HFFc6 (cell line): ENCODE results near the gene SLC17A5. TPM values are rescaled to one million over a fixed set of nuclear protein-coding genes. Genes with fewer than 3 reads are reported as not detected.
A peak's percentile ranks its signal among the peaks of the same experiment; 100 is the strongest.

ENCODE experiments used
- DNase-seq: peaks from one replicate; pipeline ENCODE4 v3.0.0-alpha.2; 2018
- H3K27ac Mint-ChIP-seq: 2 replicates; pipeline ENCODE4 v1.8.0; 2020; ENCODE audit warnings: mild to moderate bottlenecking, mixed read lengths
- H3K27me3 Mint-ChIP-seq: 2 replicates; pipeline ENCODE4 v1.8.0; 2021; ENCODE audit warnings: mild to moderate bottlenecking, moderate library complexity, mixed read lengths; ENCODE audit not compliant: insufficient read depth
- H3K36me3 Mint-ChIP-seq: 2 replicates; pipeline ENCODE4 v1.8.0; 2021; ENCODE audit warnings: low read depth, mixed read lengths
- H3K4me1 Mint-ChIP-seq: 2 replicates; pipeline ENCODE4 v1.8.0; 2020; ENCODE audit warnings: low read depth, mixed read lengths
- H3K4me3 Mint-ChIP-seq: 2 replicates; pipeline ENCODE4 v1.8.0; 2020; ENCODE audit warnings: mild to moderate bottlenecking, moderate library complexity, mixed read lengths
- H3K9me3 Mint-ChIP-seq: 2 replicates; pipeline ENCODE4 v1.8.0; 2020; ENCODE audit warnings: mild to moderate bottlenecking, mixed read lengths
- CTCF ChIP-seq: fragments of 200-600 bp; sonication (generic); IDR thresholded peaks from 2 replicates; pipeline ENCODE4 v1.5.0; 2021; ENCODE audit warnings: antibody characterized with exemption, mild to moderate bottlenecking
- total RNA-seq, 6 experiments: library from RNA; stranded (reverse); fragmentation: NEBNext Ultra II Directional; extraction: Animal tissue kit (Norgen Biotek cat#: 25700); gene quantifications; 2 replicates in 1 of 6; 3 replicates in 5 of 6; pipeline ENCODE4 v1.2.3, GENCODE V29; 2021

The SLC17A5 gene
- total RNA-seq, 6 experiments from 2014 or later, result 20.4 to 29.9 (median 26.8) TPM

GRCh38 chr6:73696966-73697655 lies 43.3 kb upstream of the SLC17A5 start:
- peak overlapping the region; percentile 95 for H3K4me3 Mint-ChIP-seq
- peak overlapping the region; percentile 96 for H3K27ac Mint-ChIP-seq
- H3K9me3 Mint-ChIP-seq, result no peaks in the 10 kb centered on the region
- H3K27me3 Mint-ChIP-seq, result no peaks in the 10 kb centered on the region; the same call in none of the 2 replicates
- DNase-seq, result no peak
- peaks cover 40% of the 10 kb centered on the region for H3K36me3 Mint-ChIP-seq
- H3K4me1 Mint-ChIP-seq, result peaks cover 57% of the 10 kb centered on the region
- TF ChIP-seq CTCF, result no peak

- Mint-ChIP-seq H3K4me1 (peaks cover 69% of the 10 kb centered on the region), H3K36me3 (peaks cover 33% of the 10 kb centered on the region; the same call in 1 of the 2 replicates), H3K27me3 (no peaks in the 10 kb centered on the region; the same call in none of the 2 replicates), H3K9me3 (no peaks in the 10 kb centered on the region), H3K4me3 (peak within 1 kb of the TSS; percentile 95), H3K27ac (peak within 1 kb of the TSS; percentile 96)
- no peak for TF ChIP-seq CTCF
- DNase-seq, result peak; percentile 78
These were observed 42.0 kb upstream of the SLC17A5 start, which contains the start of gene CD109 for GRCh38 chr6:73695619-73696421. Gene CD109, plus strand, starts transcription at chr6:73696203. Its CDS starts 13 bp downstream, at chr6:73696216.

DNA sequence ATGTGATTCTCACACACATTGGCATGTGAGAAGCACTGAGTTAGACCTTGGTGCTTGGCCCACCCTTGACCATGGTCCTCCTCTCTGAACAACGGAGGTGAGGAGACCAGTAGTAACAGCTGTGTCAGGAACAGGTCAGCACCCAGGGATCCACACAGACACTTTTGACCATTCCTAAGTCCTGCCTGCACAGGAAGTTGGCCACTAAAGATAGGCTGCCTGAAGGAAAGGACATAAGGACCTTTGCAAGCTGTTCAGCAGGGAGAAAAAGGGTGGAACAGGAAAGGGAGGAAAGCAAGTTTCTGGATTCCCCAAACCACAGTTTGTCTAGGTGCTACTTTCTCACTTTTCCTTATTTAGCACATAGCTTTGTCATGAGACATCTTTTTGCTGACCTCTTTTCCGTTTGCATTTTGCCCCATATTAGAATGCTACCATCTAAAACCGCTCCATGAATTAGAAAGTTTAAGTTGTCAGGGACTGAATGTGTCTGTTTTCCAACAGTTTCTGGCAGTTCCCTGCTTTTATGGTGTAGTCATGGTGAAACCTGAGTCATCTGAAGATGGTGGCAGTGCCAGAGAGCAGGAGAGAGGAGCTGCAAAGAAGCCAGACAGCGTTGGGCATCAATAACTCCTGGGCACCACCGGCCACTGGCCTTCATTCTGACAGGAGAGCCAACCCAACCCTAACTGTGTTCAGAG lies 41.1 kb upstream of the SLC17A5 start:
- Mint-ChIP-seq H3K4me1 (peaks cover 64% of the 10 kb centered on the region), H3K9me3 (no peaks in the 10 kb centered on the region), H3K36me3 (peaks cover 27% of the 10 kb centered on the region; the same call in 1 of the 2 replicates), H3K4me3 (peak overlapping the region; percentile 95), H3K27ac (peak overlapping the region; percentile 96), H3K27me3 (no peaks in the 10 kb centered on the region; the same call in none of the 2 replicates)
- TF ChIP-seq CTCF, result no peak
- peak; percentile 72 for DNase-seq

DNA sequence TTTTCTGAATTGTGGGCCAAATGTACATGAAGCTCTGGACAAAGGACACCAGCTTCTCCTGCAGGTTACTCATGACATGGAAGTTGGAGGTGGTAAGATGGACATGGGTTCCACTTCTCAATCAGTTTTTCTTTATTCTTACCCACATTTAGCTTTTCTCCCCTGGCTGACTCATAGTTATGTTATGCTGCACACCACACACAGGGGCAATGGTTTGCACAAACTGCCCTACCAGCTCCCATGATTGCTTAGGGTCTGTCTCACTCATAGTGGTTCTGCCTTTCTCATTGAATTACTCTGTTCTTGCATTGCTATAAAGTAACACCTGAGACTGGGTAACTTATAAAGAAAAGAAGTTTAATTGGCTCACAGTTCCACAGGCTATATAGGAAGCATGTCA lies 37.7 kb upstream of the SLC17A5 start:
- peak; percentile 4 for DNase-seq
- peaks cover 33% of the 10 kb centered on the region for H3K4me1 Mint-ChIP-seq
- H3K4me3 Mint-ChIP-seq, result no peak overlapping the region
- no peaks in the 10 kb centered on the region; the same call in none of the 2 replicates for H3K27me3 Mint-ChIP-seq
- H3K36me3 Mint-ChIP-seq, result peaks cover 7% of the 10 kb centered on the region; the same call in 1 of the 2 replicates
- H3K9me3 Mint-ChIP-seq, result no peaks in the 10 kb centered on the region
- no peak for TF ChIP-seq CTCF
- peak overlapping the region; percentile 1; the same call in 1 of the 2 replicates for H3K27ac Mint-ChIP-seq

- no peaks in the 10 kb centered on the region; the same call in 1 of the 2 replicates for H3K27me3 Mint-ChIP-seq
- no peak for TF ChIP-seq CTCF
- no peaks in the 10 kb centered on the region for H3K9me3 Mint-ChIP-seq
- H3K27ac Mint-ChIP-seq, result no peak overlapping the region
- H3K36me3 Mint-ChIP-seq, result peaks cover 7% of the 10 kb centered on the region; the same call in 1 of the 2 replicates
- H3K4me1 Mint-ChIP-seq, result peaks cover 22% of the 10 kb centered on the region
- no peak overlapping the region for H3K4me3 Mint-ChIP-seq
- DNase-seq, result no peak
These were observed 36.3 kb upstream of the SLC17A5 start for GRCh38 chr6:73690056-73690455.
